Activated naive CD4-positive, alpha-beta T cell treated with anti-CD3 and anti-CD28 coated beads, Interleukin-2, amount 50 U/mL, for 16 hours (primary cell): Measurements from ENCODE around the gene NAGK.
"Not testable (repeated sequence)": the region's sequence is repeated elsewhere in the genome, so short reads cannot be mapped to it uniquely, and the experiment has no call there.

Experiments
- DNase-seq: peaks from one replicate; pipeline ENCODE4 v3.0.0-alpha.2; 2020

NAGK gene

GRCh38 chr2:71070294-71071093 lies 2.0 kb downstream of the NAGK start:
- no peak for DNase-seq

GRCh38 chr2:71071681-71072398 lies 3.4 kb downstream of the NAGK start:
- peak; percentile 60 for DNase-seq

- DNase-seq, result no peak
Measured at GRCh38 chr2:71072492-71072891, 4.0 kb downstream of the NAGK start.

GRCh38 chr2:71073475-71073874 lies 5.0 kb downstream of the NAGK start:
- DNase-seq, result no peak

DNA sequence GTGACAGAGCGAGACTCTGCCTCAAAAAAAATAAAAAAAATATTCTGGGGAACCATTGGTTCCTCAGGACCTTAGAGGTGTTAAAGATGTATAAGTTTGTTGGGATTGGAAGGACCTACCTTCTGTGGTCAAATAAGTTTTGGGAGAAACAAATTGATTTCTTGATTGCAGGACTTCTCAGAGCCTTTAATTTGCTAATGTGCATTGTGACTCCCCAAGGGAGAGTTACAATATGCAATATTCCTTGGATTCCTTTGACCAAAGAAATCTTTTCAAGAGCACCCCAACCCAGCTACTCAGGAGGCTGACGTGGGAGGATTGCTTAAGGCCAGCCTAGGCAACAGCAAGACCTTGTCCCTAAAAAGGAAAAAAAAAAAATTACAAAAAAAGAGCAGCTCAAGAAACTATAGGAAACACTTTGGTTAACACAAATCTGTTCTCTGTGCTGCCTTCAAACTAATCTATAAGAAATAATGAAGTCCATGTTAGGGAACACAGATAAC lies 6.5 kb downstream of the NAGK start:
- DNase-seq, result no peak

GRCh38 chr2:71078624-71079023 lies 10.2 kb downstream of the NAGK start:
- DNase-seq, result no peak

DNA sequence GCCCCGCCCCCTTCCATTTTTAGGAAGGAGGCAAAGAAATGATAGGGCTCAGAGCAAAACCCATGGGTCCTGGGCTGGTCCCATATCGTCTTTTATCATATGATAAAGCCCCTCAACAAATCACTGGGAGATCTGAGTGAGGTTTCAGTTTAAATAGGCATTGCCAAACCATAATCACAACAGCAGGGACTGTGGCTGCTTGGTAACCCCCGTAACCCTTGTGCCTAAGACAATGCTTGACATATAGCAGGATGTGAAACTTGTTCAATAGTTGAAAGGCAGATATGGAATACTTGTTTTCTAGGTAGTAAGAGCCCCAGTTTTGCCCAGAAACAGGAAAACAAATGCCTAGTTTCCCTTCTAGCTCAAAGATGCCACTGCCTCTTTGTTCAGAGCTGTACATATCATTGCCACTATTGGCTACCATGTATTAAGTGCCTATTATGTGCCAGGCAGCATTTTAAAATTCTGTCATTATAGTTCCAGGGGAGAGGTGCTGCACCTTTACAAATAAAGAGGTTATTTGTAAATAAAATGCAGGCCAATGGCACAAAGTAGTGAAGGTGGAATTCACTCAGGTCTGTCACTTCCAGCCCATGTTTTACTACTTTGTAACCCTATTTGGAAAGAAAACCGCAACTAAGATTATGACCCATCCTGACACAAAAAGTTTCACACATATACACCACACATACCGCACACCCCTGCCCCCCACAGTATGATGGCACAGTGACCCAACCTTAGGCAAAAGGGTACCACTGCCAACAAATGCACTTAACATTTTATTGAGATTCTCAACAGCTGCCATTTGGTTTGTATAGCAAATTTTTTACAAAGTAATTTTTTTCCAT lies 14.2 kb downstream of the NAGK start:
- DNase-seq, result peak; percentile 36

DNA sequence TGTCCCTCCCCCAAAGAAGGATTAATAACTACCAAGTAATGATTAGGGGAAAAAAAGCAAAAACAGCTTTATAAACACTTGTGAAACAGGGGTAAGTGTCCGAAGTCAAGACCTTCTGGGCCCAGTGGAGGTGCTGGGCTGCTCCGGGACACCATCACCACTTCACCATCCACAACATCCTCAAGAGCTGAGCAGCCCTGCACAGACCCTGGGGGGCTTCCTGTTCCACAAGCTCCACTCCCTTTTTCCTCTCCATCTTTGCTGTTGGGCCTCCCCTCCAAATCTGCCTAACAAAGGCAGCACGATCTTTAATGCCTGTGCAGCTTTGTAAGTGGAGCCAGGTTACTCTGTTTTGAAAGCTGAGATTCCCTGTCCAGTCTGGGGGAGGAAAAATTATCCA lies 14.8 kb downstream of the NAGK start:
- not testable (repeated sequence) for DNase-seq

- DNase-seq, result not testable (repeated sequence)
Measured at GRCh38 chr2:71083752-71084312, 15.4 kb downstream of the NAGK start.

GRCh38 chr2:71085325-71086003 lies 17.0 kb downstream of the NAGK start:
- not testable (repeated sequence) for DNase-seq

GRCh38 chr2:71089475-71089874 lies 21.0 kb downstream of the NAGK start:
- DNase-seq, result not testable (repeated sequence)

DNA sequence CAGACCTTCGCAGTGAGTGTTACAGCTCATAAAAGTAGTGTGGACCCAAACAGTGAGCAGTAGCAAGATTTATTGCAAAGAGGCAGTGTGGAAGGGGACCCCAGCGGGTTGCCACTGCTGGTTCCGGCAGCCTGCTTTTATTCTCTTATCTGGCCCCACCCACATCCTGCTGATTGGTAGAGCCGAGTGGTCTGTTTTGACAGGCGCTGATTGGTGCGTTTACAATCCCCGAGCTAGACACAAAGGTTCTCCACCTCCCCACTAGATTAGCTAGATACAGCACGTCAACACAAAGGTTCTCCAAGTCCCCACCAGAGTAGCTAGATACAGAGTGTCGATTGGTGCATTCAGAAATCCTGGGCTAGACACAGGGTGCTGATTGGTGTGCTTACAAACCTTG lies 23.4 kb downstream of the NAGK start:
- not testable (repeated sequence) for DNase-seq

DNA sequence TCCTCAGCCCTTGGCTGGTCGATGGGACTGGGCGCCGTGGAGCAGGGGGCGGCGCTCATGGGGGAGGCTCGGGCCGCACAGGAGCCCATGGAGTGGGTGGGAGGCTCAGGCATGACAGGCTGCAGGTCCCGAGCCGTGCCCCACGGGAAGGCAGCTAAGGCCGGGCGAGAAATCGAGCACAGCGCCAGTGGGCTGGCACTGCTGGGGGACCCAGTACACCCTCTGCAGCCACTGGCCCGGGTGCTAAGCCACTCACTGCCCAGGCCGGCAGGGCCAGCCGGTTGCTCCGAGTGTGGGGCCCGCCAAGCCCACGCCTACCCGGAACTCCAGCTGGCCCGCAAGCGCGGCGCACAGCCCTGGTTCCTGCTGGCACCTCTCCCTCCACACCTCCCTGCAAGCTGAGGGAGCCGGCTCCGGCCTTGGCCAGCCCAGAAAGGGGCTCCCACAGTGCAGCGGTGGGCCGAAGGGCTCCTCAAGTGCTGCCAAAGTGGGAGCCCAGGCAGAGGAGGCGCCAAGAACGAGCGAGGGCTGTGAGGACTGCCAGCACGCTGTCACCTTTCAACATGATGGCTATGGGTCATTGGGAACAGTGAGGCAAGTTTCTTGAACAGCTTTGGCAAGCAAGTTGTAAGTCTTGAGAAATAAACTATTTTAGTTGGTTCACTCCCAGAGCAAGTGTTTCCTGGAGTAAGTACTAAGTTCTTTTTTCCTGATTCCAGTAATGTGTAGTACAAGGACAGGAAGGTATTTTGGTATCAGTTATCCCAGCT lies 24.2 kb downstream of the NAGK start:
- not testable (repeated sequence) for DNase-seq

- DNase-seq, result peak; percentile 45
Measured at GRCh38 chr2:71100195-71100964, 31.9 kb downstream of the NAGK start.

- no peak for DNase-seq
Measured at GRCh38 chr2:71101656-71102055, 33.2 kb downstream of the NAGK start.

DNA sequence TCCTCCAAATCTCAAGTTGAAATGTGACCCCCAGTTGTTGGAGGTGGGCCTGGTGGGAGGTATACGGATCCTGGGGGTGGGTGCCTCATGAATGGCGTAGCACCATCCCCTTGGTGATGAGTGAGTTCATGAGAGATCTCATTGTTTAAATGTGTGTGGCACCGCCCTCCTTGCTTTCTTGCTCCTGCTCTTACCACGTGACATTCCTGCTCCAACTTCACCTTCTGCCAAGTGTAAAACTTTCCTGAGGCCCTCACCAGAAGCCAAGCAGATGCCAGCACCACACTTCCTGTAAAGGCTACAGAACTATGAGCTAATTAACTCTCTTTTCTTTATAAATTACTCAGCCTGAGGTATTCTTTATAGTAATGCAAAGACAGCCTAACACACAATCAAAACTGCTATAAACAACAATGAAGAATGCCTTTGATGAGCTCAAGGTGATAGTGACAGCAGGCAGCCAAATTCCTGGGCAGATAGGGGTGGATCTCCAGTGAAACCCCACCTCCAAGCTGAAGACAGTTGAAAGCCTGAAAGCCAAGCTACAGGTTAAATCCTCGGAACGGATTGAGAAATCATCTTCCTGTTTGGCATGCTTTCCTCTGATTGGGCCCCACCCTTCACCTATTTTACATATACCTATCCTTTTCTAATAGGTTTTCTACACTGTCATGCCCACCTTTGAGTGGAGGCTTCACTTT lies 34.7 kb downstream of the NAGK start:
- no peak for DNase-seq

- DNase-seq, result no peak
Measured at GRCh38 chr2:71103809-71104208, 35.4 kb downstream of the NAGK start.

DNA sequence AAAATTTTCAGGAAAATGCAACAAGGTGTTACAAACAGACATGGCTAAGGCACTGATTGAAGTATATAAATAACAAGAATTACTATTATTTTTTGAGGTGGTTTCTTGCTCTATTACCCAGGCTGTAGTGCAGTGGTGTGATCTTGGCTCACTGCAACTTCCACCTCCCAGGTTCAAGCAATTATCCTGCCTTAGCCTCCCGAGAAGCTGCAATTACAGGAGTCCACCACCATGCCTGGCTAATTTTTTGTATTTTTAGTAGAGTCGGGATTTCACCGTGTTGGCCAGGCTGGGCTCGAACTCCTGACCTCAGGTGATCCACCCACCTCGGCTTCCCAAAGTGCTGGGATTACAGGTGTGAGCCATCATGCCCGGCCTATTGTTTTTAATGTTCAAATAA lies 38.0 kb downstream of the NAGK start:
- not testable (repeated sequence) for DNase-seq

DNA sequence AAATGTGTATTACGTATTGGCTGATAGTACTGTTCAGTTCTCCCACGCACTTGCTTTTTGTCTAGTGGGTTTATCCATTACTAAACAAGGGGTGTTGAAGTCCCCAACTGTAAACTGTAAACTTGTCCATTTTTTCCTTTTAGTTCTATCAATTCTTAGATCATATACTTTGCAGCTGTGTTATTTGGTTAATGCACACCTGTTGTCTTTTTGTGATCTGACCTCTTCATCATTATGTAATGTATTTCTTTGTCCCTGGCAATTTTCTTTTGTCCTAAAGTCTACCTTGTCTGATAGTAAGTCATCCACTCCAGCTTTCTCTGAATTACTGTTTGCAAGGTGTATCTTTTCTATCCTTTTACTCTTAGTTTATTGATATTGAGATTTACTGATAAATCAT lies 39.6 kb downstream of the NAGK start:
- DNase-seq, result no peak

- no peak for DNase-seq
Measured at GRCh38 chr2:71113843-71114242, 45.4 kb downstream of the NAGK start.
